Kidney epithelial cell (primary cell): Measurements from ENCODE around the gene DDR1. TPM values are rescaled to one million over a fixed set of nuclear protein-coding genes. Genes with fewer than 3 reads are reported as not detected.

Experiments used
- DNase-seq: peaks from one replicate; pipeline ENCODE4 v3.0.0-alpha.2; 2010; ENCODE audit warnings: low read depth
- H3K27me3 ChIP-seq: 2 replicates; pipeline ENCODE4 v1.6.0; 2011; ENCODE audit warnings: low read length; ENCODE audit not compliant: control insufficient read depth, insufficient read depth
- H3K36me3 ChIP-seq: 2 replicates; pipeline ENCODE4 v1.5.1; 2011; ENCODE audit warnings: low read length; ENCODE audit not compliant: control insufficient read depth, insufficient read depth
- H3K4me3 ChIP-seq: 2 replicates; pipeline ENCODE4 v1.5.1; 2011; ENCODE audit warnings: low read depth, mild to moderate bottlenecking, control low read depth, low read length
- CTCF ChIP-seq: IDR thresholded peaks from 2 replicates; pipeline ENCODE4 v1.5.1; 2011; ENCODE audit warnings: mild to moderate bottlenecking, moderate library complexity, low read length, control low read depth, inconsistent platforms; ENCODE audit not compliant: insufficient read depth, poor library complexity, severe bottlenecking
- total RNA-seq: library from RNA; depleted of rRNA; stranded (reverse); fragments of >200 nt; gene quantifications from 2 replicates; pipeline ENCODE4 v1.2.3, GENCODE V29; 2015

The DDR1 gene
- total RNA-seq, 1 donor from 2014 or later: 171 TPM

- Histone ChIP-seq H3K36me3 (peaks cover 5% of the 10 kb centered on the region), H3K4me3 (no peak overlapping the region)
Measured at GRCh38 chr6:30891450-30891723, 7.1 kb downstream of the DDR1 start.

GRCh38 chr6:30891816-30892538 lies 7.7 kb downstream of the DDR1 start:
- no peaks in the 10 kb centered on the region for H3K27me3 ChIP-seq
- TF ChIP-seq CTCF: no peak
- peaks cover 5% of the 10 kb centered on the region for H3K36me3 ChIP-seq
- H3K4me3 ChIP-seq: no peak overlapping the region
- no peak for DNase-seq

More at GRCh38 chr6:30891450-30891723, 7.1 kb downstream of the DDR1 start:
- TF ChIP-seq CTCF: no peak
- no peak for DNase-seq
- no peaks in the 10 kb centered on the region for H3K27me3 ChIP-seq

GRCh38 chr6:30893001-30893591 lies 8.8 kb downstream of the DDR1 start:
- H3K4me3 ChIP-seq: no peak overlapping the region
- no peak for DNase-seq
- TF ChIP-seq CTCF: peak; percentile 25
- no peaks in the 10 kb centered on the region for H3K27me3 ChIP-seq
- H3K36me3 ChIP-seq: peaks cover 5% of the 10 kb centered on the region

GRCh38 chr6:30893666-30894065 lies 9.3 kb downstream of the DDR1 start:
- DNase-seq: no peak
- no peaks in the 10 kb centered on the region for H3K27me3 ChIP-seq
- no peak for TF ChIP-seq CTCF
- H3K4me3 ChIP-seq: no peak overlapping the region
- peaks cover 6% of the 10 kb centered on the region for H3K36me3 ChIP-seq

- no peaks in the 10 kb centered on the region for H3K27me3 ChIP-seq
- DNase-seq: no peak
- H3K4me3 ChIP-seq: no peak overlapping the region
- TF ChIP-seq CTCF: no peak
- peaks cover 10% of the 10 kb centered on the region for H3K36me3 ChIP-seq
Measured at GRCh38 chr6:30894381-30894780, 10.1 kb downstream of the DDR1 start.

- no peaks in the 10 kb centered on the region for H3K27me3 ChIP-seq
- no peak for DNase-seq
- H3K4me3 ChIP-seq: no peak overlapping the region
- peaks cover 10% of the 10 kb centered on the region for H3K36me3 ChIP-seq
- no peak for TF ChIP-seq CTCF
Measured at GRCh38 chr6:30894935-30895334, 10.6 kb downstream of the DDR1 start.
